Right ventricle myocardium superior (tissue), 1 donor: ENCODE measurements around the gene TRIM72. TPM values are rescaled to one million over a fixed set of nuclear protein-coding genes. Genes with fewer than 3 reads are reported as not detected.
"Not testable (repeated sequence)": the region's sequence is repeated elsewhere in the genome, so short reads cannot be mapped to it uniquely, and the experiment has no call there.

ENCODE experiments used
- ATAC-seq: fragments of 200-7000 bp; cut with Tn5 transposase; one replicate; pipeline ENCODE4 v1.9.1; 2020; ENCODE audit warnings: mild to moderate bottlenecking; ENCODE audit not compliant: poor library complexity
- DNase-seq: peaks from one replicate; pipeline ENCODE4 v3.0.0-alpha.2; 2020
- intact Hi-C: fragments of 100-400 bp; cut with DNase I; formaldehyde crosslinking; loops from one replicate; pipeline ENCODE4 v1.11.2; 2022
- total RNA-seq: library from RNA; stranded (reverse); fragmentation: NEBNext Ultra II Directional; extraction: Animal tissue kit (Norgen Biotek cat#: 25700); gene quantifications from one replicate; pipeline ENCODE4 v1.2.1, GENCODE V29; 2021
- donor health status: DM: no; HTN: yes; CAD: no; lungs with severe emphysema.

The TRIM72 gene
- total RNA-seq, 1 donor from 2014 or later, result 0.70 TPM

GRCh38 chr16:31242206-31242605, 28.3 kb downstream of the TRIM72 start:
- intact Hi-C loops, result no loop called here
- ATAC-seq, result no peak
- DNase-seq, result no peak

GRCh38 chr16:31243734-31244670, 30.1 kb downstream of the TRIM72 start:
- ATAC-seq (no peak), DNase-seq (no peak)
- intact Hi-C loops, result no loop called here

- ATAC-seq, intact Hi-C loops, DNase-seq: not testable (repeated sequence)
These were observed 31.7 kb downstream of the TRIM72 start for GRCh38 chr16:31245598-31245997.

GRCh38 chr16:31246296-31246695, 32.4 kb downstream of the TRIM72 start:
- intact Hi-C loops, result no loop called here
- ATAC-seq, result no peak

GRCh38 chr16:31248344-31248743, 34.4 kb downstream of the TRIM72 start:
- ATAC-seq, result no peak
- DNase-seq, result no peak
- intact Hi-C loops, result no loop called here

More at GRCh38 chr16:31246296-31246695, 32.4 kb downstream of the TRIM72 start:
- no peak for DNase-seq

- ATAC-seq (no peak), DNase-seq (no peak)
- intact Hi-C loops, result no loop called here
These were observed 37.0 kb downstream of the TRIM72 start for GRCh38 chr16:31250782-31251384.

- intact Hi-C loops, result no loop called here
- DNase-seq (no peak), ATAC-seq (no peak)
These were observed 37.5 kb downstream of the TRIM72 start for GRCh38 chr16:31251435-31251834.

GRCh38 chr16:31253642-31254045, 39.7 kb downstream of the TRIM72 start:
- DNase-seq, result peak; percentile 59
- ATAC-seq, result peak; percentile 67
- intact Hi-C loops, result no loop called here

GRCh38 chr16:31256466-31256865, 42.5 kb downstream of the TRIM72 start:
- ATAC-seq, result no peak
- no peak for DNase-seq
- intact Hi-C loops, result no loop called here

- ATAC-seq, result no peak
- intact Hi-C loops, result no loop called here
- no peak for DNase-seq
These were observed 44.4 kb downstream of the TRIM72 start for GRCh38 chr16:31258366-31258765.

- ATAC-seq, result peak; percentile 41
- DNase-seq, result no peak
- intact Hi-C loops, result no loop called here
These were observed 46.4 kb downstream of the TRIM72 start for GRCh38 chr16:31260136-31260931.

GRCh38 chr16:31262084-31262483, 48.2 kb downstream of the TRIM72 start:
- DNase-seq, result no peak
- intact Hi-C loops, result no loop called here
- ATAC-seq, result no peak

- intact Hi-C loops, result no loop called here
- ATAC-seq (no peak), DNase-seq (no peak)
These were observed 51.7 kb downstream of the TRIM72 start for GRCh38 chr16:31265329-31266245.

GRCh38 chr16:31267332-31268032, 53.6 kb downstream of the TRIM72 start:
- intact Hi-C loops, result no loop called here
- no peak for DNase-seq
- ATAC-seq, result no peak

GRCh38 chr16:31268033-31268365, 54.1 kb downstream of the TRIM72 start:
- ATAC-seq (no peak), DNase-seq (no peak)
- intact Hi-C loops, result no loop called here

GRCh38 chr16:31268891-31269290, 55.0 kb downstream of the TRIM72 start:
- ATAC-seq (no peak), DNase-seq (no peak)
- intact Hi-C loops, result no loop called here

GRCh38 chr16:31269541-31269940, 55.6 kb downstream of the TRIM72 start:
- intact Hi-C loops, result no loop called here
- DNase-seq (no peak), ATAC-seq (no peak)

- intact Hi-C loops, ATAC-seq, DNase-seq: not testable (repeated sequence)
These were observed 56.1 kb downstream of the TRIM72 start for GRCh38 chr16:31269973-31270372.
